Measurements from ENCODE around the gene HBM.
A peak's percentile ranks its signal among the peaks of the same experiment; 100 is the strongest.

The HBM gene

DNA sequence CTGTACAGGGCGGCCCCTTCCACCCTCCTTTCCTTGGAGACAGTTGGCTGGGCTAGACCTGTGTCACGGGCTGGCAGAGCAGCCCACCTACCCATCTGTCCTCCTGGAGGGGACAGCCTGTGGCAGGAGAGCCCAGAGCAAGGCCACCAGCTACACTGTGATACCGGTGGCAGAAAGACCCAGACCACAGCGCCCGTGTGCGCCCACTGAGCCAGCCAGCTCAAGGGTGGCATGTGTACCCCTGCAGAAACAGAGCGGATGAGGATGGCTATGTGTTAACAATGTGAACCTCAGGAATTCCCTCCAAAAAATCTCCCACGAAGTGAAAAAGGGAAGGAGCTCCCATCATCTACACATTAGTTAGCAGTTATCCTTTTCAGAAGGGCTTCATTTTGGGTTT, 21.6 kb downstream of the HBM start:
- no peak overlapping the region for H3K4me3 ChIP-seq (ENCODE audit: low read length)
- TF ChIP-seq, protein P1, sequence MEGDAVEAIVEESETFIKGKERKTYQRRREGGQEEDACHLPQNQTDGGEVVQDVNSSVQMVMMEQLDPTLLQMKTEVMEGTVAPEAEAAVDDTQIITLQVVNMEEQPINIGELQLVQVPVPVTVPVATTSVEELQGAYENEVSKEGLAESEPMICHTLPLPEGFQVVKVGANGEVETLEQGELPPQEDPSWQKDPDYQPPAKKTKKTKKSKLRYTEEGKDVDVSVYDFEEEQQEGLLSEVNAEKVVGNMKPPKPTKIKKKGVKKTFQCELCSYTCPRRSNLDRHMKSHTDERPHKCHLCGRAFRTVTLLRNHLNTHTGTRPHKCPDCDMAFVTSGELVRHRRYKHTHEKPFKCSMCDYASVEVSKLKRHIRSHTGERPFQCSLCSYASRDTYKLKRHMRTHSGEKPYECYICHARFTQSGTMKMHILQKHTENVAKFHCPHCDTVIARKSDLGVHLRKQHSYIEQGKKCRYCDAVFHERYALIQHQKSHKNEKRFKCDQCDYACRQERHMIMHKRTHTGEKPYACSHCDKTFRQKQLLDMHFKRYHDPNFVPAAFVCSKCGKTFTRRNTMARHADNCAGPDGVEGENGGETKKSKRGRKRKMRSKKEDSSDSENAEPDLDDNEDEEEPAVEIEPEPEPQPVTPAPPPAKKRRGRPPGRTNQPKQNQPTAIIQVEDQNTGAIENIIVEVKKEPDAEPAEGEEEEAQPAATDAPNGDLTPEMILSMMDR (IDR thresholded peaks at IDR 0.05; ENCODE audit: insufficient read depth, low read depth, low read length, missing control alignments), result no peak

DNA sequence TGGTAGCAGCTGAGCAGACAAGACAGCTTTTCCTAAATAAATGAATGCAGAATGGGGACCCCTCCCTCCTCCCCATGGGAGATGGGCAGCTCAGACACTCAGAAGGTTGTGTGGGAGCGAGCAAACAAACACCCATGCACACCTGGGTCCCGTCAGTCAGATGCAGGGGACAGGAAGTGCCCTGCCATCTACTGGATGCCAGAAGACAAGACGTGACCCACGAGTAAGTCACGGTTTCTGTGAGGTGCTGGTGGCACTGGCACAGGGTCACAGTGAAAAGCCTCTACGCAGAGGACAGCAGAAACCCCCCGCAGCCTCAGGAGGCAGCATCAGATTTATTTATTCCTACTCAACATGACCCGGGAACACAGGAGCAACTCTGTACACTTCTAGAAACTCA, 22.9 kb downstream of the HBM start:
- H3K4me3 ChIP-seq (ENCODE audit: low read length), result no peak overlapping the region
- TF ChIP-seq, protein P1 (IDR thresholded peaks at IDR 0.05; ENCODE audit: insufficient read depth, low read depth, low read length, missing control alignments), result peak; percentile 9
- DNase-seq (ENCODE audit: low read depth), result no peak

More for the DNA sequence above, 21.6 kb downstream of the HBM start:
- no peak for DNase-seq (ENCODE audit: low read depth)

DNA sequence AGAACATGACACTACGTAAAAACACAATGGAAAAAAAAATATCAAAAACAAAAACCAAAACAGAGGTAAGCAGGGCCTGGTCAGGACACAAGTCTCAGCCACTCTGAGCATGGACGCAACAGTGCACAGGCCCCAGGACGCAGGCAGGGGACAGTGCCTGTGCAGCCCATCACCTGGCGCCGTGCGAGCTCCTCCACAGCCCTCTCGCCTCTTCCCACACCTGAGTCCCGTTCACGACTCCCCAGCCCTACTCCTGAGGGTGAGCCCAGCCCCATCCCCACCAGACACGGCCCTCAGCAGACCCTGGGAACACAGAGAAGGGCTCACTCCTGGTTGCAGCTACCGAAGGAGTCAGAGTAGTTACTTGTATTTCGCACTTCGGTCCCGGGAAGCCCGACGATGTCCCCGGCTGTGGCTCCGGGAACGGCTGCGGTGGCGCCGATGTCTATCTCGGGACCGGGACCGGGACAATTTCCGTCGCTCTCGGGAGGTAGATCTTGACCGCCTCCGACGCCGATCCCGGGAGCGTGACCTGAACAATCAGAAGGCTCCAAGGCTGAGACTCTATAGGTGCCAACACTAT, 23.9 kb downstream of the HBM start:
- TF ChIP-seq, protein P1 (IDR thresholded peaks at IDR 0.05; ENCODE audit: insufficient read depth, low read depth, low read length, missing control alignments), result no peak
- no peak for DNase-seq (ENCODE audit: low read depth)
- H3K4me3 ChIP-seq (ENCODE audit: low read length), result no peak overlapping the region

DNA sequence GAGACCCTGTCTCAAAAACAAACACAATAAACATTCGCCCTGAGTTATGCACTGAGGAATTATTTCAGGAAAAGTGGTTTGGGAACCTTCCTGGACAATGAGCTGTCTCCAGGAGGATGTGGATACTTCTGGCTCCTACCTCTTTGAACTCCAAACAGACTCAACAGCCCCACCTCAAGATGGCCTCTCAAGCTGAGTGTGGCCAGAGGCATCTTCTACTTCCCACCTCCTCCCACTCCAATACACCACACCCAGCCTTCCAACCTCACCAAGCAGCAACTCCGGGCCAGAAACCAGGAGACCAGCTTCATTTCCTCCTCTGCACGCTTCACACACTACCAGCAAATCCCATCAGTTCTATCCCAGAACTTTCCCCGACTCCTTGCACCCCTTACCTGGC, 26.1 kb downstream of the HBM start:
- no peak overlapping the region for H3K4me3 ChIP-seq (ENCODE audit: low read length)
- TF ChIP-seq, protein P1 (IDR thresholded peaks at IDR 0.05; ENCODE audit: insufficient read depth, low read depth, low read length, missing control alignments), result no peak
- no peak for DNase-seq (ENCODE audit: low read depth)

DNA sequence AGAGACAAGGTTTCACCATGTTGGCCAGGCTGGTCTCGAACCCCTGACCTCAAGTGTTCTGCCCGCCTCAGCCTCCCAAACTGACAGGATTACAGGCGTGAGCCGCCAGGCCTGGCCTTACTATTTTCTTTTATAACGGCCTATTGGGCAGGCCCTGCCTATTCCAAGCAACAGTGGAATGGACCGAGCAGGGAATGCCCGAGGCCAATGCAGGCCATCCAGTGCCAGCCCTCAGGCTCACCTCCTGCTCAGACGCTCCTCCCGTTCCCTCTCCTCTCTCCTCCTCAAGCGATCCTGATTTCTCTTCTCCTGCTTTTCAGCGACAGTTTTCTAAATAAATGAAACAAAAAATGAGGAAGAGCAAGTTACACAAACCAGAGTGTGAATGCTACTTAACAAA, 26.9 kb downstream of the HBM start:
- TF ChIP-seq, protein P1 (IDR thresholded peaks at IDR 0.05; ENCODE audit: insufficient read depth, low read depth, low read length, missing control alignments), result no peak
- no peak overlapping the region for H3K4me3 ChIP-seq (ENCODE audit: low read length)
- DNase-seq (ENCODE audit: low read depth), result no peak

DNA sequence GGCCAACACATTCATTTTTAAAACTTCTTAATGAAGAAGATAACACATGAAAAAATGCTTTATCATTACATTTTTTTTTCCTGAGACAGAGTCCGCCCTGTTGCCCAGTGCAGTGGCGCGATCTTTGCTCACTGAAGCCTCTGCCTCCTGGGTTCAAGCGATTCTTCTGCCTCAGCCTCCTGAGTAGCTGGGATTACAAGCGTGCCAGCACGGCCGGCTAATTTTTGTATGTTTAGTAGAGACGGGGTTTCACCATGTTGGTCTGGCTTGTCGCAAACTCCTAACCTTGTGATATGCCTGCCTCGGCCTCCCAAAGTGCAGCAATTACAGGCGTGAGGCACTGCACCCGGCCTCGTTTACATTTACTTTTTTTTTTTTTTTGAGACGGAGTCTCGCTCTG, 27.7 kb downstream of the HBM start:
- TF ChIP-seq, protein P1 (IDR thresholded peaks at IDR 0.05; ENCODE audit: insufficient read depth, low read depth, low read length, missing control alignments), result no peak
- DNase-seq (ENCODE audit: low read depth), result no peak

DNA sequence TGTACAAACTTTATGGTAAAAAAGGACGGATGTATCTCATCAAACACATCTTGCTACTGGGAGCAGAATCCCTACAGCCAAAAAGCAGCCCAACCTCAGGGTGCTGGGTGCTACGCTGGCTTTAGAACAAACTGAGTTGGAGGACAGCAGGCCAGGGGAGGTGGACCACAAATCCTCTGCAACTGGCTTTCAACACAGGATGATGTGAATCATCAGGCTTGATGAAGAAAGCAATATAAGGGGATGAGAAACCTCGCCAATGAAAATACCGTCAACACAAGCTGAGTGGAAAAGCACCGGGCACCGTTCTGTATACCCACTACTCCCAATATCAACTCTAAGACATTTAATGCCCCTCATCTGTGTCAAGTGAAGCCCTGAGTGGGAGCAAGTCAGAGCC, 28.7 kb downstream of the HBM start:
- no peak overlapping the region for H3K4me3 ChIP-seq (ENCODE audit: low read length)
- DNase-seq (ENCODE audit: low read depth), result no peak
- TF ChIP-seq, protein P1 (IDR thresholded peaks at IDR 0.05; ENCODE audit: insufficient read depth, low read depth, low read length, missing control alignments), result no peak

More for the DNA sequence above, 27.7 kb downstream of the HBM start:
- no peak overlapping the region for H3K4me3 ChIP-seq (ENCODE audit: low read length)

Measured in epithelial cell of esophagus (primary cell).